ENCODE results near the gene FIS1.

Gene FIS1

GRCh38 chr7:101235050-101235449, 9.8 kb downstream of the FIS1 start:
- DNase-seq, result no peak

GRCh38 chr7:101234636-101235035, 10.2 kb downstream of the FIS1 start:
- no peak for DNase-seq

GRCh38 chr7:101233907-101234547, 10.9 kb downstream of the FIS1 start:
- DNase-seq, result no peak

GRCh38 chr7:101232141-101232850, 12.6 kb downstream of the FIS1 start:
- peak in 6 of 58 donors; percentile 5 to 56 (median 16) for DNase-seq

- DNase-seq, result no peak
Measured at GRCh38 chr7:101231644-101232043, 13.2 kb downstream of the FIS1 start.

- DNase-seq, result peak in 13 of 58 donors; percentile 6 to 53 (median 14)
Measured at GRCh38 chr7:101226721-101227120, 18.2 kb downstream of the FIS1 start.

GRCh38 chr7:101225650-101226049, 19.2 kb downstream of the FIS1 start:
- DNase-seq, result no peak

GRCh38 chr7:101223528-101223927, 21.4 kb downstream of the FIS1 start:
- no peak for DNase-seq

- no peak for DNase-seq
Measured at GRCh38 chr7:101222275-101222830, 22.5 kb downstream of the FIS1 start.

- DNase-seq, result no peak
Measured at GRCh38 chr7:101220295-101220694, 24.6 kb downstream of the FIS1 start.

GRCh38 chr7:101218236-101219125, 26.4 kb downstream of the FIS1 start:
- peak in 1 of 58 donors; percentile 5 for DNase-seq

- DNase-seq, result peak; percentile 47 to 97 (median 90)
Measured at GRCh38 chr7:101217388-101218235, 27.3 kb downstream of the FIS1 start, which contains the start of the genes PLOD3 and ZNHIT1. Gene PLOD3, minus strand, starts transcription at chr7:101217581. Its CDS starts 307 bp downstream, at chr7:101217274. Gene ZNHIT1, plus strand, starts transcription at chr7:101218165. Its CDS starts 31 bp downstream, at chr7:101218196.

- peak in 6 of 58 donors; percentile 9 to 52 (median 44) for DNase-seq
Measured at GRCh38 chr7:101216860-101217387, 28.0 kb downstream of the FIS1 start.

GRCh38 chr7:101216001-101216859, 28.7 kb downstream of the FIS1 start:
- peak in 6 of 58 donors; percentile 8 to 50 (median 31) for DNase-seq

GRCh38 chr7:101212014-101212413, 32.9 kb downstream of the FIS1 start:
- no peak for DNase-seq

GRCh38 chr7:101211501-101211900, 33.4 kb downstream of the FIS1 start:
- DNase-seq, result no peak

GRCh38 chr7:101210143-101210542, 34.7 kb downstream of the FIS1 start:
- no peak for DNase-seq

- no peak for DNase-seq
Measured at GRCh38 chr7:101208794-101209193, 36.1 kb downstream of the FIS1 start.

- DNase-seq, result no peak
Measured at GRCh38 chr7:101207459-101207858, 37.4 kb downstream of the FIS1 start.
